ENCODE measurements around the gene JADE1.

DNA sequence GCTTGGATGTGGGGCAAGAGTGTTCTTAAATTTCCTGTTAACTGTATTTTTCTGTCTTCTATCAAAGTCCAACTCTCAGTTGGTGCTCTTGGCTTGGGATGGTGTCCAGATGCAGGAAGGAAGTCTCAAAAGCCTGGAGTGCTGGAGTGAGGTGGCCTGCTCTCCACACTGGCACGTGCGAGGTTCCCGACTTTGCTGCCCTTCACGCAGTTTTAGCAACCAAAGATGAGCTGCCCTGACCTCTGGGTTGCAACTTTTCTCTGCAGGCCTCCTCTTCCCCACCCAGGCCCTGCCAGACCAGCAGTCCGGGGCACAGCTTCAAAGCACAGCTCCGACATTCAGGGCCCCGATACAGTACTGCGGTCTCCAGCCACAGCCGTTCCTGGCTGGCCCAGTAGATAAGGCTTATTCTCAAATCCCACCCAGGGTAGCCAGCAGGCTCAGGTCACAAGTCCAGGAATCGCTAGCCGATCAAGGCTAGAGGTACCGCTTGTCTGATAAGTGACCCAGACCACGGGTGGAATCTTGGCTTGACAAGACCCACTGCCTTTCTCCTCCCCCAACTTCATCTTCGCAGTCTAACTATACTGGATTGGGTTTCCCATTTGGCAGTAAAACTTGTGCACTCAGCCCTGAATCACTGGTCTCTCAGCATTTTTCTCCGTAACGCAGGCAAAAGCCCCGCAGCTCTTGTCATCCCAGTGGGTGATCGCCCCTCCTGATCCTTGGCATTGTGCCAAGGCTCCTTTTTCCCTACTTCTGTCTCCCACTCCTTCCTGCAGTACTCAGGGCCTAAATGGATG, 21.8 kb upstream of the JADE1 start:
- TF ChIP-seq POLR2AphosphoS5 (IDR thresholded peaks at IDR 0.05; ENCODE audit: low read depth, low read length) (no peak), POLR2A (IDR thresholded peaks at IDR 0.05; ENCODE audit: low read depth, low read length) (no peak)

Measured in GM12892 (cell line).